HEK293 (cell line): ENCODE results near the gene KBTBD8.

ENCODE experiments used
- CTCF ChIA-PET: fragments of 350-600 bp; formaldehyde crosslinking; extraction: SDS; loops from one replicate; lab custom pipeline; 2021; ENCODE audit warnings: antibody characterized with exemption; lab: Yijun Ruan, JAX
- POLR2A ChIA-PET: fragments of 300-600 bp; formaldehyde crosslinking; extraction: SDS; loops from one replicate; lab custom pipeline; 2020; ENCODE audit warnings: antibody characterized with exemption, inconsistent platforms; lab: Yijun Ruan, JAX
- H3K27ac ChIP-seq: fragments of 200-500 bp; sonication (Bioruptor generic); 2 replicates; pipeline ENCODE4 v1.5.1; 2014; ENCODE audit warnings: low read depth, low read length, control low read depth, inconsistent platforms; ENCODE audit errors: extremely low read depth
- H3K36me3 ChIP-seq, 2 experiments: fragments of 200-500 bp in 1 of 2; sonication (Bioruptor generic) in 1 of 2; 1 replicate in 1 of 2; 2 replicates in 1 of 2; pipeline ENCODE4 v1.5.1; 2014 to 2017; ENCODE audit warnings: inconsistent platforms in 2 of 2, low read length in 2 of 2; ENCODE audit not compliant: control insufficient read depth in 2 of 2, insufficient read depth in 1 of 2
- H3K4me1 ChIP-seq: fragments of 200-500 bp; sonication (Bioruptor generic); 2 replicates; pipeline ENCODE4 v1.5.1; 2014; ENCODE audit warnings: mild to moderate bottlenecking, low read length, inconsistent platforms; ENCODE audit not compliant: control insufficient read depth, insufficient read depth
- H3K4me3 ChIP-seq: 2 replicates; pipeline ENCODE4 v1.5.1; 2011; ENCODE audit warnings: low read depth, mild to moderate bottlenecking, control low read depth, low read length, moderate library complexity
- H3K9me3 ChIP-seq: fragments of 200-500 bp; sonication (Bioruptor generic); 2 replicates; pipeline ENCODE4 v1.5.1; 2014; ENCODE audit warnings: low read depth, low read length, inconsistent platforms; ENCODE audit not compliant: control insufficient read depth, insufficient read depth
- HIC1 ChIP-seq: fragments of 450-650 bp; formaldehyde crosslinking; IDR thresholded peaks from 2 replicates; pipeline ENCODE4 v1.5.1; 2016; ENCODE audit warnings: missing biosample characterization, missing genetic modification characterization
- KLF1 ChIP-seq: fragments of 450-650 bp; formaldehyde crosslinking; IDR thresholded peaks from 2 replicates; pipeline ENCODE4 v1.5.1; 2016; ENCODE audit warnings: missing biosample characterization, missing genetic modification characterization
- KLF10 ChIP-seq: fragments of 450-650 bp; IDR thresholded peaks from 2 replicates; pipeline ENCODE4 v1.5.1; 2018; ENCODE audit warnings: missing biosample characterization, mild to moderate bottlenecking, missing genetic modification characterization
- KLF7 ChIP-seq: fragments of 450-650 bp; formaldehyde crosslinking; IDR thresholded peaks from 2 replicates; pipeline ENCODE4 v1.5.1; 2016; ENCODE audit warnings: missing biosample characterization, missing genetic modification characterization, borderline replicate concordance
- KLF9 ChIP-seq: fragments of 450-650 bp; formaldehyde crosslinking; IDR thresholded peaks from 2 replicates; pipeline ENCODE4 v1.5.1; 2016; ENCODE audit warnings: missing biosample characterization, missing genetic modification characterization, low read depth
- MEIS1 ChIP-seq: sonication (generic); formaldehyde crosslinking; IDR thresholded peaks from 2 replicates; pipeline ENCODE4 v1.8.1; 2022; ENCODE audit warnings: missing genetic modification reagents, mild to moderate bottlenecking, borderline replicate concordance
- MYNN ChIP-seq: fragments of 450-650 bp; formaldehyde crosslinking; IDR thresholded peaks from 2 replicates; pipeline ENCODE4 v1.5.1; 2016; ENCODE audit warnings: missing biosample characterization, missing genetic modification characterization, borderline replicate concordance
- SCRT2 ChIP-seq: fragments of 450-650 bp; formaldehyde crosslinking; IDR thresholded peaks from 2 replicates; pipeline ENCODE4 v1.5.1; 2016; ENCODE audit warnings: missing biosample characterization, missing genetic modification characterization
- SP7 ChIP-seq: fragments of 450-650 bp; formaldehyde crosslinking; IDR thresholded peaks from 2 replicates; pipeline ENCODE4 v1.5.1; 2016; ENCODE audit warnings: missing biosample characterization, missing genetic modification characterization
- ZBTB17 ChIP-seq: fragments of 450-650 bp; formaldehyde crosslinking; IDR thresholded peaks from 2 replicates; pipeline ENCODE4 v1.5.1; 2016; ENCODE audit warnings: missing biosample characterization, missing genetic modification characterization
- ZBTB7A ChIP-seq: fragments of 450-650 bp; formaldehyde crosslinking; IDR thresholded peaks from 2 replicates; pipeline ENCODE4 v1.5.1; 2016; ENCODE audit warnings: low read depth, missing biosample characterization, missing genetic modification characterization
- ZFHX2 ChIP-seq: fragments of 450-650 bp; formaldehyde crosslinking; conservative IDR thresholded peaks from 2 replicates; pipeline ENCODE4 v1.5.1; 2016; ENCODE audit warnings: missing biosample characterization, missing genetic modification characterization
- ZNF138 ChIP-seq: fragments of 450-650 bp; formaldehyde crosslinking; IDR thresholded peaks from 2 replicates; pipeline ENCODE4 v1.5.1; 2016; ENCODE audit warnings: missing biosample characterization, missing genetic modification characterization, borderline replicate concordance
- ZNF211 ChIP-seq: fragments of 450-650 bp; formaldehyde crosslinking; IDR thresholded peaks from 2 replicates; pipeline ENCODE4 v1.5.1; 2016; ENCODE audit warnings: low read depth, missing biosample characterization, missing genetic modification characterization
- ZNF311 ChIP-seq: fragments of 450-650 bp; formaldehyde crosslinking; IDR thresholded peaks from 2 replicates; pipeline ENCODE4 v1.5.1; 2017; ENCODE audit warnings: missing biosample characterization, missing genetic modification characterization, borderline replicate concordance
- ZNF335 ChIP-seq: fragments of 450-650 bp; formaldehyde crosslinking; conservative IDR thresholded peaks from 2 replicates; pipeline ENCODE4 v1.5.1; 2016; ENCODE audit warnings: missing biosample characterization, missing genetic modification characterization
- ZNF48 ChIP-seq: fragments of 450-650 bp; formaldehyde crosslinking; IDR thresholded peaks from 2 replicates; pipeline ENCODE4 v1.5.1; 2016; ENCODE audit warnings: missing biosample characterization, missing genetic modification characterization
- ZNF501 ChIP-seq: fragments of 450-650 bp; formaldehyde crosslinking; IDR thresholded peaks from 2 replicates; pipeline ENCODE4 v1.5.1; 2016; ENCODE audit warnings: missing biosample characterization, missing genetic modification characterization
- ZNF561 ChIP-seq: fragments of 450-650 bp; IDR thresholded peaks from 2 replicates; pipeline ENCODE4 v1.5.1; 2018; ENCODE audit warnings: missing biosample characterization, missing genetic modification characterization, borderline replicate concordance
- ZNF645 ChIP-seq: fragments of 450-650 bp; formaldehyde crosslinking; IDR thresholded peaks from 2 replicates; pipeline ENCODE4; 2016; ENCODE audit warnings: missing biosample characterization, missing genetic modification characterization
- ZNF658 ChIP-seq: fragments of 450-650 bp; formaldehyde crosslinking; IDR thresholded peaks from 2 replicates; pipeline ENCODE4; 2016; ENCODE audit warnings: missing biosample characterization, missing genetic modification characterization
- ZNF660 ChIP-seq: fragments of 450-650 bp; IDR thresholded peaks from 2 replicates; pipeline ENCODE4 v1.5.1; 2018; ENCODE audit warnings: missing biosample characterization, mild to moderate bottlenecking, missing genetic modification characterization
- ZNF692 ChIP-seq: fragments of 450-650 bp; formaldehyde crosslinking; IDR thresholded peaks from 2 replicates; pipeline ENCODE4 v1.5.1; 2016; ENCODE audit warnings: missing biosample characterization, missing genetic modification characterization
- ZNF837 ChIP-seq: fragments of 450-650 bp; formaldehyde crosslinking; IDR thresholded peaks from 2 replicates; pipeline ENCODE4 v1.5.1; 2016; ENCODE audit warnings: missing biosample characterization, missing genetic modification characterization

The KBTBD8 gene

GRCh38 chr3:67012564-67012963 lies 14.5 kb downstream of the KBTBD8 start (continued):
- TF ChIP-seq ZNF692 (tag by site-specific recombination) = no peak

DNA sequence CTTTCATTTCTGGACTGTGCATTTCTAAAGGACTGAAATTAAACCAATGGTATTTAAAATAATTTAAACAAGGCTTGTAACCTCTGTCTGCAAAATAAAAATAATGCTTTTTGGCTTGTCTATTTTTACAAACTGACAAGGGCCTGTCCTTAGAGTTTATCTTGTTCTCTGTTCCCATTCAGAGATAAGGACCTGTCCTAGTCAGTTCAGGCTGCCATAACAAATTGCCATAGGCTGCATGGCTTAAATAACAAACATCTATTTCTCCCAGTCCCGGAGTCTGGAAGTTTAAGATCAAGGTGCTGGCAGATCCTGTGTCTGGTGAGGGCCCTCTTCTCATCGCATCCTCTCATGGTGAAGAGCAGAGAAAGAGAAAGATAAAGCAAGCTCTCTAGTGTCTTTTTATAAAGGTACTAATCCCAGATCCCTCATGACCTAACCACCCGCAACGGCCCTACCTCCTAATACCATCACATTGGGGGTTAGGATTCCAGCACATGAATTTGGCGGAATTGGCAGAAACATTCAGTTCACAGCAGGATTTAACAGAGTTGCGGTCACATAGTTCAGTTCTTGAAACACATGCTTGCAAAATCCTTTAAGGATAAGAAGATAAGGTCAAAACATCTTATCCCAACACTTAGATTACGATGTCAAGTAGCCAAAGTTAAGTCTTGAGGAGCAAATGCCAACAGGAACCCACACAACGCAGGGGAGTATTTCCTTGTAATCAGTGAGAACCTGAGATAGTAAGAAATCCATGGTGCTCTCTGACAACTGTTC lies 17.8 kb downstream of the KBTBD8 start:
- H3K4me1 ChIP-seq = 0 out of 2 replicates have a peak, but pooled peaks cover 2% of the 10 kb centered on the region

DNA sequence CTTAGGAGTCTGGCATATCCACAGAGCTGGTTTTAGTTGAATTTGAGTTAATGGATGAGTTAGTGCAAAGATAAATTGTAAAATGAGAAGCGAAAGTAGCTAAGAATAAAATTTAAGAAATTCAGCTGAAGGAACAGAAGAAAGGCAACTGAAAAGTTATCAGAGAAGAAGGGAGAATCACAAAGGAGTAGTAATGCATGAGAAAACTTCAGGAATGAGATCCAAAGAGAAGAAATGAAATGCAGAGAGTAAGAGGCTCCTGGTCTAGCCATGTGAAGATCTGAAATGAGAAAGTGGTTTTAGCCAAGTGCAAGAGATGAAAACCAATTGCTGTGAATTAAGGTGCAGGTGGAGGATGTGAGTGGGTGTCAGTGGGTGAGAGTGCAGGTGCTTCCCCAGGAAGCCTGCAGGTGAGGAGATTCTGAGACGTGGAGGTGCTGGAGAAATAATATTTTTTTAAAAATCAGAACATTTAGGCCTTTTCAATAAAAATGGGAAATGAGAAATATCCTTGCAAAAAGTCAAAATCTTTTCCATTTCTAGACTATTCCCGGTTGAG lies 18.5 kb downstream of the KBTBD8 start:
- Histone ChIP-seq H3K9me3 (no peaks in the 10 kb centered on the region), H3K4me3 (no peak overlapping the region), H3K36me3 (no peaks in the 10 kb centered on the region), H3K27ac (no peak overlapping the region), H3K4me1 (0 out of 2 replicates have a peak, but pooled peaks cover 2% of the 10 kb centered on the region)
- no peak for TF ChIP-seq SP7 (tag by site-specific recombination)
- TF ChIP-seq ZNF211 (tag by site-specific recombination) = no peak
- no peak for TF ChIP-seq ZNF660 (tag by site-specific recombination)
- CTCF ChIA-PET = interaction anchor here (0.6 kb wide), 1 partner anchor 875 kb away, joined by 3 read pairs; no protein-coding TSS in a partner anchor
- POLR2A ChIA-PET = interaction anchor here (2.0 kb wide), 1 partner anchor 18 kb away, joined by 11 read pairs; the partner anchor contains the start of gene KBTBD8

More for the DNA sequence above, 17.8 kb downstream of the KBTBD8 start:
- Histone ChIP-seq H3K4me3 (no peak overlapping the region), H3K9me3 (no peaks in the 10 kb centered on the region), H3K27ac (no peak overlapping the region), H3K36me3 (no peaks in the 10 kb centered on the region)
- TF ChIP-seq ZNF837 (tag by site-specific recombination) = no peak
- no peak for TF ChIP-seq ZNF561
- no peak for TF ChIP-seq ZNF311 (tag by site-specific recombination)
- no peak for TF ChIP-seq MEIS1
- TF ChIP-seq ZNF645 (tag by site-specific recombination) = no peak
- no peak for TF ChIP-seq MYNN (tag by site-specific recombination)
- TF ChIP-seq KLF7 (tag by site-specific recombination) = no peak
- no peak for TF ChIP-seq ZBTB17 (tag by site-specific recombination)
- TF ChIP-seq ZNF138 (tag by site-specific recombination) = no peak
- TF ChIP-seq ZNF658 (tag by site-specific recombination) = no peak
- no peak for TF ChIP-seq ZNF501
- CTCF ChIA-PET = interaction anchor here (0.6 kb wide), 1 partner anchor 876 kb away, joined by 3 read pairs; no protein-coding TSS in a partner anchor
- POLR2A ChIA-PET = no interaction called here

GRCh38 chr3:67017211-67017610 lies 19.1 kb downstream of the KBTBD8 start:
- POLR2A ChIA-PET = interaction anchor here (0.6 to 2.0 kb wide), 2 partner anchors 19 to 1470 kb away, joined by 6 to 11 read pairs; partner anchors contain the start of gene KBTBD8

More at GRCh38 chr3:67017211-67017610, 19.1 kb downstream of the KBTBD8 start:
- no peak overlapping the region for H3K4me3 ChIP-seq
- TF ChIP-seq HIC1 (tag by site-specific recombination) = no peak
- no peak for TF ChIP-seq ZBTB7A
- TF ChIP-seq ZNF561 = no peak
- peak; percentile 56; the same call in 1 of the 2 replicates for TF ChIP-seq KLF9 (tag by site-specific recombination)
- peak; percentile 83 for TF ChIP-seq KLF1 (tag by site-specific recombination)
- TF ChIP-seq ZFHX2 = peak; percentile 53
- TF ChIP-seq ZNF335 = peak; percentile 48
- TF ChIP-seq SCRT2 (tag by site-specific recombination) = peak; percentile 58
- no peak for TF ChIP-seq ZNF48
- 0 out of 2 replicates have a peak, but pooled peaks have one; percentile 28 for TF ChIP-seq KLF10 (tag by site-specific recombination)
- H3K36me3 ChIP-seq = no peaks in the 10 kb centered on the region
- CTCF ChIA-PET = no interaction called here
- 0 out of 2 replicates have a peak, but pooled peaks cover 2% of the 10 kb centered on the region for H3K4me1 ChIP-seq
- H3K27ac ChIP-seq = no peak overlapping the region
- H3K9me3 ChIP-seq = no peaks in the 10 kb centered on the region
